Transverse colon (tissue), 4 donors: ENCODE data around the gene ASTE1. TPM values are rescaled to one million over a fixed set of nuclear protein-coding genes. Genes with fewer than 3 reads are reported as not detected.

Experiments
- DNase-seq: peaks from one replicate; pipeline ENCODE4 v3.0.0-alpha.2; 2019
- H3K27ac ChIP-seq, 4 donors: fragments of 200-600 bp; sonication (generic); 2 replicates each; pipeline ENCODE4 v1.5.1; 2016 to 2018; ENCODE audit warnings: inconsistent platforms in 4 of 4
- H3K27me3 ChIP-seq: fragments of 200-600 bp; sonication (generic); 2 replicates; pipeline ENCODE4 v1.5.1; 2017; ENCODE audit warnings: inconsistent platforms
- H3K36me3 ChIP-seq, 4 donors: fragments of 200-600 bp; sonication (generic); 2 replicates each; pipeline ENCODE4 v1.5.1; 2017 to 2019; ENCODE audit warnings: inconsistent platforms in 4 of 4
- H3K4me1 ChIP-seq, 4 donors: fragments of 200-600 bp; sonication (generic); 2 replicates each; pipeline ENCODE4 v1.5.1; 2017 to 2020; ENCODE audit warnings: inconsistent platforms in 4 of 4
- H3K4me3 ChIP-seq, 4 donors: fragments of 200-600 bp; sonication (generic); 1 replicate in 1 of 4; 2 replicates in 3 of 4; pipeline versions ENCODE4 v1.5.1 to v1.6.1; 2017 to 2019; ENCODE audit warnings: inconsistent platforms in 4 of 4
- H3K9me3 ChIP-seq, 2 donors: fragments of 200-600 bp; sonication (generic); 2 replicates each; pipeline ENCODE4 v1.5.1; 2017 to 2019; ENCODE audit warnings: inconsistent platforms in 2 of 2
- EP300 ChIP-seq: sonication (generic); formaldehyde crosslinking; IDR thresholded peaks from one replicate; pipeline ENCODE4 v1.6.1; 2017; ENCODE audit warnings: antibody characterized with exemption, low read depth
- POLR2A ChIP-seq: fragments of 450-650 bp; IDR thresholded peaks from one replicate; pipeline ENCODE4 v1.6.1; 2016; ENCODE audit warnings: antibody characterized with exemption, mild to moderate bottlenecking, moderate library complexity
- POLR2AphosphoS5 ChIP-seq, 3 donors: sonication (generic); formaldehyde crosslinking; IDR thresholded peaks; one replicate each; pipeline ENCODE4 v1.6.1; 2016; ENCODE audit warnings: antibody characterized with exemption in 3 of 3
- WGBS, 2 donors: methylation state at CpG; one replicate each; pipeline ENCODE4 v1.1.5; 2018; ENCODE audit warnings: low coverage in 1 of 2; 5-methylcytosine and 5-hydroxymethylcytosine counted together
- in situ Hi-C, 4 donors: fragments of 200-750 bp; cut with MboI; loops; one replicate each; pipeline versions ENCODE4 v1.15.0 to v1.15.1; 2017; ENCODE audit warnings: low sequenced_read_pairs in 3 of 4, low pct_ligation_motif_present in 1 of 4, low pct_unique_long_range_greater_than_20kb in 1 of 4
- intact Hi-C: fragments of 100-400 bp; cut with DNase I; formaldehyde crosslinking; loops from one replicate; pipeline ENCODE4 v1.15.1; 2023; ENCODE audit warnings: low total_unique reads
- total RNA-seq, 4 donors: library from RNA; depleted of rRNA; stranded (reverse); fragments of >200 nt; gene quantifications; one replicate each; pipeline ENCODE4 v1.1.0, GENCODE V29; 2016
- TF ChIP-seq, protein P1 (sequence below), 5 experiments: fragments of 200-600 bp in 3 of 5; fragments of 450-650 bp in 2 of 5; sonication (generic) in 3 of 5; IDR thresholded peaks; 1 replicate in 2 of 5; 2 replicates in 3 of 5; pipeline ENCODE4 v1.5.1; 2016 to 2017; ENCODE audit warnings: antibody characterized with exemption in 5 of 5, inconsistent platforms in 3 of 5, mild to moderate bottlenecking in 2 of 5, moderate library complexity in 1 of 5

The ASTE1 gene
- total RNA-seq, 4 donors from 2014 or later = 3.0 to 16.4 (median 7.7) TPM

DNA sequence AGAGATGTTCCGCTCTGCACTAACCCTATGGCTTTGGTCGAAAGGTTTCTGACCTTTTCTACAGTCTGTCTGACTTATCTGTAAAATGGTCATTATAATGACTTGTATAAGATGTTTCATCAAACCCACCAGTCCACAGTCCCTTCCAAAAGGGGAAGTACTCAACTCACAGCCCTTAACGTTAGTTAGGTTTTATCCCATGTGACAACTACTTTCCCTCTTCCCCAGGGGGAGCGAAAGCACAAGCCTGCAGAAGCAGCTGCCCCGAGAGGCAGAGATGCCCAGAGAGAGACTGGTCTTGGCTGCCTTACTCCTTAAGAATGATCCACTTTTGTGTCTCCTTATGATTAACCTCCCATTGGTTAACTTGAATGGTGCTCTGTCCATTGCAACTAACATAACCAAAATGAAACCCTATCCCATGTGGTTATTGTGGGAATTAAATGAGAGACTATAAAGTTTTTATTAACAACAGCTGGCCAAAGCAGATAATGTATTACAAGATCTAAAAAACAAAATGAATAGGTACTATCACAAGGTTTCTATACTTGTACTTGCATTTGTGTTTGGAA, 6.4 kb downstream of the ASTE1 start:
- H3K4me3 ChIP-seq = no peak overlapping the region
- no peak for TF ChIP-seq POLR2A
- TF ChIP-seq, protein P1, sequence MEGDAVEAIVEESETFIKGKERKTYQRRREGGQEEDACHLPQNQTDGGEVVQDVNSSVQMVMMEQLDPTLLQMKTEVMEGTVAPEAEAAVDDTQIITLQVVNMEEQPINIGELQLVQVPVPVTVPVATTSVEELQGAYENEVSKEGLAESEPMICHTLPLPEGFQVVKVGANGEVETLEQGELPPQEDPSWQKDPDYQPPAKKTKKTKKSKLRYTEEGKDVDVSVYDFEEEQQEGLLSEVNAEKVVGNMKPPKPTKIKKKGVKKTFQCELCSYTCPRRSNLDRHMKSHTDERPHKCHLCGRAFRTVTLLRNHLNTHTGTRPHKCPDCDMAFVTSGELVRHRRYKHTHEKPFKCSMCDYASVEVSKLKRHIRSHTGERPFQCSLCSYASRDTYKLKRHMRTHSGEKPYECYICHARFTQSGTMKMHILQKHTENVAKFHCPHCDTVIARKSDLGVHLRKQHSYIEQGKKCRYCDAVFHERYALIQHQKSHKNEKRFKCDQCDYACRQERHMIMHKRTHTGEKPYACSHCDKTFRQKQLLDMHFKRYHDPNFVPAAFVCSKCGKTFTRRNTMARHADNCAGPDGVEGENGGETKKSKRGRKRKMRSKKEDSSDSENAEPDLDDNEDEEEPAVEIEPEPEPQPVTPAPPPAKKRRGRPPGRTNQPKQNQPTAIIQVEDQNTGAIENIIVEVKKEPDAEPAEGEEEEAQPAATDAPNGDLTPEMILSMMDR (IDR thresholded peaks at IDR 0.05) = no peak
- TF ChIP-seq EP300 = no peak
- TF ChIP-seq POLR2AphosphoS5 (IDR thresholded peaks at IDR 0.05) = no peak
- H3K27me3 ChIP-seq = no peaks in the 10 kb centered on the region
- in situ Hi-C loops = loop anchor here in 2 of 4 donors (25.0 kb wide), 1 partner anchor 258 kb away; no protein-coding TSS in a partner anchor
- peaks cover 1 to 50% (median 8%) of the 10 kb centered on the region in 4 donors for H3K4me1 ChIP-seq
- H3K27ac ChIP-seq = no peak overlapping the region
- no peaks in the 10 kb centered on the region for H3K9me3 ChIP-seq
- DNase-seq = no peak
- WGBS, 2 donors = 81 to 100% methylated on average over 2 to 5 of the region's 5 CpGs
- H3K36me3 ChIP-seq = peaks cover 0 to 8% (median 3%) of the 10 kb centered on the region in 4 donors
- intact Hi-C loops = no loop called here

DNA sequence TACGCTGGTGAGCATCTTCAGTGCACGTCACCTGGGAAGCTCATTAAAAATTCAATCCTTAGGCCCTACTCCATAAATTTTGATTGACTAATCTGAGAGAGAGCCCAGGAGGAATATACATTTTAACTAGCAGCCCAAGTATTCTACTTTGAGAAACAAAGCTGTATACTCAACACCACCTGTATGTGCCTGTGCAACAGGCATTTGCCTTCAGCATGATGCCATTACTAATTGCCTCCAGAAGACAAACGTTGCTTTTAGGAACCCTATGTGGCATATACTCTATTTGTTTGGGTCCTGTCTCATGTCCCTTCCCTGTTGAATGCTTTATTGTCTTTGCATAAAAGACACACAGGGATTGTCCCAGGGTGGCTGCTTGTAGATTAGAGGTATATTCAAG, 7.7 kb downstream of the ASTE1 start:
- no peak for DNase-seq
- TF ChIP-seq POLR2A = no peak
- TF ChIP-seq, protein P1 (IDR thresholded peaks at IDR 0.05) = no peak
- TF ChIP-seq EP300 = no peak
- TF ChIP-seq POLR2AphosphoS5 (IDR thresholded peaks at IDR 0.05) = no peak
- Histone ChIP-seq H3K27me3 (no peaks in the 10 kb centered on the region), H3K9me3 (no peaks in the 10 kb centered on the region), H3K4me3 (no peak overlapping the region), H3K27ac (no peak overlapping the region), H3K4me1 (peaks cover 0 to 39% (median 7%) of the 10 kb centered on the region in 4 donors), H3K36me3 (peaks cover 0 to 18% (median 8%) of the 10 kb centered on the region in 4 donors)
- intact Hi-C loops (no loop called here), in situ Hi-C loops (loop anchor here in 2 of 4 donors (25.0 kb wide), 1 partner anchor 257 kb away; no protein-coding TSS in a partner anchor)
- 81 to 94% methylated on average over 2 to 3 of the region's 3 CpGs for WGBS, 2 donors

DNA sequence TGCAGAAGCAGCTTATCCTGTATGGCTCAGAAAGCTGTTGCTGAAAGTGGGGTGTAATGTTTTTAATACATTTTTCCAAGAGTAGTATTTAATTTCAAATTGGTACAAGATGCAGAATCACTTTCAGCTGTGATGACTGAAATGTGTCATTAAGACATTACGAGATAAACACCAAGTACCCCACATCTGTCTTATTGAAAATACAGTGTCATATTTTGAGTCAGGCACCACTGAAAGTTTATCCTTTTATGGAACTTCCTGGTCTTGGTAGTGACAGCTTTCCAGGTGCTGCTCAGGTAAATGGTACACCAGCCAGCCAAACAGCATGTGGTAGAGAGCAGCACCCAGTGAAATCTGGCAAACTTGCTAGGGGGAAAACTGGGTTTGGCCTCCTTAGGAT, 16.9 kb downstream of the ASTE1 start:
- WGBS, 2 donors = 50 to 88% methylated on average over 1 of the region's 1 CpG
- in situ Hi-C loops = loop anchor here in 2 of 4 donors (25.0 kb wide), 1 partner anchor 247 kb away; no protein-coding TSS in a partner anchor
- TF ChIP-seq, protein P1 (IDR thresholded peaks at IDR 0.05) = no peak
- TF ChIP-seq POLR2AphosphoS5 (IDR thresholded peaks at IDR 0.05) = no peak
- TF ChIP-seq POLR2A = no peak
- no peak for TF ChIP-seq EP300
- no peak overlapping the region for H3K27ac ChIP-seq
- no peak overlapping the region for H3K4me3 ChIP-seq
- peaks cover 0 to 36% (median 8%) of the 10 kb centered on the region in 4 donors for H3K36me3 ChIP-seq
- intact Hi-C loops = no loop called here
- DNase-seq = no peak
- no peaks in the 10 kb centered on the region for H3K9me3 ChIP-seq
- no peaks in the 10 kb centered on the region for H3K4me1 ChIP-seq
- no peaks in the 10 kb centered on the region for H3K27me3 ChIP-seq

DNA sequence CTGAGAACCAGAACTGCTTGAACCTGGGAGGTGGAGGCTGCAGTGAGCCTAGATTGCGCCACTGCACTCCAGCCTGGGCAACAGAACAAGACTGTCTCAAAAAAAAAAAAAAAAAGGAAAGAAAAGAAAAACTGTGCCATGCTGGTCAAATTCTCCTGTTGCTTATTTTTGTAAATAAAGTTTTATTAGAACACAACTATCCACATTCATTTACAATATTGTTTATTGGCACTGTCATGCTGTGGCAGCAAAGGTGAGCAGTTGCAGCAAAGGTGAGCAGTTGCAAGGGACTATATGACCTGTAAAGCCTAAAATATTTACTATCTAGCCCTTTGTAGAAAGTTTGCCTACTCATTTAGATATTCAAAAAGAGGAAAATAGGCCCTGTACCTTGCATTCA, 18.3 kb downstream of the ASTE1 start:
- intact Hi-C loops = no loop called here
- Histone ChIP-seq H3K27ac (no peak overlapping the region), H3K36me3 (peaks cover 0 to 24% (median 2%) of the 10 kb centered on the region in 4 donors), H3K4me1 (no peaks in the 10 kb centered on the region), H3K27me3 (no peaks in the 10 kb centered on the region), H3K4me3 (no peak overlapping the region), H3K9me3 (no peaks in the 10 kb centered on the region)
- 100% methylated on average over 1 of the region's 1 CpG for WGBS, 2 donors
- TF ChIP-seq, protein P1 (IDR thresholded peaks at IDR 0.05) = no peak
- TF ChIP-seq POLR2A = no peak
- TF ChIP-seq EP300 = no peak
- no peak for TF ChIP-seq POLR2AphosphoS5 (IDR thresholded peaks at IDR 0.05)
- DNase-seq = no peak
- in situ Hi-C loops = loop anchor here in 2 of 4 donors (25.0 kb wide), 1 partner anchor 246 kb away; no protein-coding TSS in a partner anchor
